Sigmoid colon (tissue), 7 donors: ENCODE measurements around the gene ALOX5. TPM values are rescaled to one million over a fixed set of nuclear protein-coding genes. Genes with fewer than 3 reads are reported as not detected.

Experiments used
- DNase-seq: peaks from one replicate; pipeline ENCODE4 v3.0.0-alpha.2; 2019
- H3K27ac ChIP-seq, 4 donors: fragments of 200-600 bp; sonication (generic); one replicate each; pipeline ENCODE4 v1.5.1; 2016 to 2019; ENCODE audit warnings: mild to moderate bottlenecking in 1 of 4
- H3K27me3 ChIP-seq, 3 donors: fragments of 200-600 bp; sonication (generic); one replicate each; pipeline ENCODE4 v1.5.1; 2019; ENCODE audit warnings: mild to moderate bottlenecking in 1 of 3
- H3K36me3 ChIP-seq, 4 donors: fragments of 200-600 bp; sonication (generic); one replicate each; pipeline ENCODE4 v1.5.1; 2016 to 2019
- H3K4me1 ChIP-seq, 4 donors: fragments of 200-600 bp; sonication (generic); one replicate each; pipeline ENCODE4 v1.5.1; 2017 to 2019
- H3K4me3 ChIP-seq, 4 donors: fragments of 200-600 bp; sonication (generic); one replicate each; pipeline ENCODE4 v1.5.1; 2017 to 2019; ENCODE audit warnings: mild to moderate bottlenecking in 2 of 4, moderate library complexity in 1 of 4
- H3K9me3 ChIP-seq, 4 donors: fragments of 200-600 bp in 3 of 4; sonication (generic) in 3 of 4; one replicate each; pipeline versions ENCODE4 v1.5.1 to v1.6.1; 2013 to 2019
- EP300 ChIP-seq, 4 donors: sonication (generic); formaldehyde crosslinking; IDR thresholded peaks; one replicate each; pipeline ENCODE4 v1.6.1; 2017; ENCODE audit warnings: antibody characterized with exemption in 4 of 4
- POLR2A ChIP-seq, 2 donors: fragments of 450-650 bp; IDR thresholded peaks; one replicate each; pipeline ENCODE4 v1.6.1; 2016; ENCODE audit warnings: antibody characterized with exemption in 2 of 2, mild to moderate bottlenecking in 2 of 2, moderate library complexity in 2 of 2
- POLR2AphosphoS5 ChIP-seq, 4 donors: sonication (generic); formaldehyde crosslinking; IDR thresholded peaks; one replicate each; pipeline ENCODE4 v1.6.1; 2017; ENCODE audit warnings: antibody characterized with exemption in 4 of 4
- WGBS, 2 donors: extraction: QIAGEN DNeasy Blood & Tissue Kit; methylation state at CpG; one replicate each; pipeline ENCODE4 v1.1.7; 2013; 5-methylcytosine and 5-hydroxymethylcytosine counted together
- intact Hi-C: fragments of 100-400 bp; cut with DNase I; formaldehyde crosslinking; loops from one replicate; pipeline ENCODE4 v1.15.1; 2023
- polyA plus RNA-seq, 3 donors: library from polyadenylated mRNA; stranded (reverse); fragments of 200-250 nt; gene quantifications; one replicate each; pipeline ENCODE4 v1.2.3, GENCODE V29; 2013
- total RNA-seq, 4 donors: library from RNA; depleted of rRNA; stranded (reverse); fragments of >200 nt; gene quantifications; one replicate each; pipeline ENCODE4 v1.1.0, GENCODE V29; 2016
- TF ChIP-seq, protein P1 (sequence below), 4 experiments: fragments of 450-650 bp in 3 of 4; fragments of 200-600 bp in 1 of 4; IDR thresholded peaks; one replicate each; pipeline ENCODE4 v1.5.1; 2016 to 2019; ENCODE audit warnings: antibody characterized with exemption in 4 of 4, mild to moderate bottlenecking in 3 of 4, moderate library complexity in 2 of 4
- donor health status: healthy with polysubstance abuse.
- donor health status: Bipolar disorder and iron deficiency.
- donor health status: healthy.

The ALOX5 gene
- total and polyA plus RNA-seq, 7 donors: 7.2 to 31.9 (median 23.2) TPM

DNA sequence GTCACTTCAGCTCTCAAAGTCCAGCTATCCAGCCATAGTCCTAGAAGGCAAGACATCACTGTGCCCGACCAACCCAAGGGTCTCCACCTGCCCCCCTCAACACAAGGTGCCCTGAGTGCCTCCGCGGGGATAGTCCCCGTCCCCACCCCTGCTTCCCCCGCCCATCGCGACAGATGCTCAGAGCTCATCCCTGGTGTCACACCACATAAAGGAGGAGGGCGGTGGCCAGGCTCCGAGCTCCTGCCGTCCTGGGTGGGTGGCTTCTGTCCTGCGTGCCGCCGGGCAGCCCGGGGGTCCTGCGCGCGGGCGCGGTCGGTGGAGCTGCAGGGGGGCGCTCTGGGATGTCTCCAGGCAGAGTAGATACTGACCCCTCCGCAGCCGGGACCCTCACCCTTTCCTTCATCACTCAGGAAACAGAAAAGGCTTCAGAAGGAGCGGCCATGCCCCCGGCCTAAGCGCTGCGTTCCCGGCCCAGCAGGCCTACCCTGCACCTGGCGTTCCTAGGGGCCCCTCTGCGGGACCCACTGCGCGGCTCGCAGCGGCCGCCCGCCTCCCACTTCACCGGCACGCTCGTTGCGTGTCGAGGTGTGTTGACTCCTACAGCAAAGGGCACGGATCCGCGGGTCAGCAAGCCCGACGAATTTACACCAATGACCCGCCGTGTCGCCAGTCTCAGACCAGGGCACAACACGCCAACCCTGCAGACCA lies 53.4 kb downstream of the ALOX5 start:
- intact Hi-C loops: no loop called here
- no peaks in the 10 kb centered on the region for H3K36me3 ChIP-seq
- H3K27me3 ChIP-seq: peaks cover 0 to 30% (median 26%) of the 10 kb centered on the region in 3 donors
- H3K27ac ChIP-seq: no peak overlapping the region
- TF ChIP-seq, protein P1, sequence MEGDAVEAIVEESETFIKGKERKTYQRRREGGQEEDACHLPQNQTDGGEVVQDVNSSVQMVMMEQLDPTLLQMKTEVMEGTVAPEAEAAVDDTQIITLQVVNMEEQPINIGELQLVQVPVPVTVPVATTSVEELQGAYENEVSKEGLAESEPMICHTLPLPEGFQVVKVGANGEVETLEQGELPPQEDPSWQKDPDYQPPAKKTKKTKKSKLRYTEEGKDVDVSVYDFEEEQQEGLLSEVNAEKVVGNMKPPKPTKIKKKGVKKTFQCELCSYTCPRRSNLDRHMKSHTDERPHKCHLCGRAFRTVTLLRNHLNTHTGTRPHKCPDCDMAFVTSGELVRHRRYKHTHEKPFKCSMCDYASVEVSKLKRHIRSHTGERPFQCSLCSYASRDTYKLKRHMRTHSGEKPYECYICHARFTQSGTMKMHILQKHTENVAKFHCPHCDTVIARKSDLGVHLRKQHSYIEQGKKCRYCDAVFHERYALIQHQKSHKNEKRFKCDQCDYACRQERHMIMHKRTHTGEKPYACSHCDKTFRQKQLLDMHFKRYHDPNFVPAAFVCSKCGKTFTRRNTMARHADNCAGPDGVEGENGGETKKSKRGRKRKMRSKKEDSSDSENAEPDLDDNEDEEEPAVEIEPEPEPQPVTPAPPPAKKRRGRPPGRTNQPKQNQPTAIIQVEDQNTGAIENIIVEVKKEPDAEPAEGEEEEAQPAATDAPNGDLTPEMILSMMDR (IDR thresholded peaks at IDR 0.05): no peak
- no peak for TF ChIP-seq POLR2AphosphoS5 (IDR thresholded peaks at IDR 0.05)
- no peak for TF ChIP-seq POLR2A (IDR thresholded peaks at IDR 0.05)
- no peak for TF ChIP-seq EP300 (IDR thresholded peaks at IDR 0.05)
- H3K9me3 ChIP-seq: no peaks in the 10 kb centered on the region
- no peak overlapping the region for H3K4me3 ChIP-seq
- peaks cover 0 to 9% (median 4%) of the 10 kb centered on the region in 4 donors for H3K4me1 ChIP-seq
- 56 to 74% methylated on average over 50 of the region's 50 CpGs for WGBS, 2 donors
- DNase-seq: no peak

DNA sequence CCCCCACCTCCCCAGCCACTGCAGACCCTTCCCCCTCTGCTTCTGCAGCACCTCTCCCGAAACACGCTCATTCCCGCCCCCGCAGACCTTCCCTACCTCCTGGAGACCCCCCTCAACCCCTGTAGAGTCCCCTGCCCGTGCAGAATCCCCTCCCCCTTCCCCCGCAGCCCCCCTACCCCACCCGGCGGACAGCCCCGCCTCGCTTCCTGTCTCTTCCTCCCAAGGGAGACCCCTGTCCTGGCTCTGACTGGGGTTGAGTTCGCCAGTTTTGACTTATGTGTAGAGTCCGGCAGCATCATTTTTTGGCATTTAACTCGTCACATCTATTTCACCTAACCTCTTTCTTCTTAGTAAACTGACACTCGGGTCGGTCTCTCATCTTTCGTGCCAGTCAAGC lies 54.0 kb downstream of the ALOX5 start:
- Histone ChIP-seq H3K4me1 (peaks cover 0 to 9% (median 4%) of the 10 kb centered on the region in 4 donors), H3K27ac (no peak overlapping the region), H3K4me3 (no peak overlapping the region), H3K36me3 (no peaks in the 10 kb centered on the region), H3K9me3 (no peaks in the 10 kb centered on the region), H3K27me3 (peaks cover 0 to 30% (median 26%) of the 10 kb centered on the region in 3 donors)
- intact Hi-C loops: no loop called here
- no peak for TF ChIP-seq POLR2AphosphoS5 (IDR thresholded peaks at IDR 0.05)
- no peak for TF ChIP-seq EP300 (IDR thresholded peaks at IDR 0.05)
- TF ChIP-seq POLR2A (IDR thresholded peaks at IDR 0.05): no peak
- TF ChIP-seq, protein P1 (IDR thresholded peaks at IDR 0.05): no peak
- no peak for DNase-seq
- WGBS, 2 donors: 55 to 69% methylated on average over 16 of the region's 16 CpGs

DNA sequence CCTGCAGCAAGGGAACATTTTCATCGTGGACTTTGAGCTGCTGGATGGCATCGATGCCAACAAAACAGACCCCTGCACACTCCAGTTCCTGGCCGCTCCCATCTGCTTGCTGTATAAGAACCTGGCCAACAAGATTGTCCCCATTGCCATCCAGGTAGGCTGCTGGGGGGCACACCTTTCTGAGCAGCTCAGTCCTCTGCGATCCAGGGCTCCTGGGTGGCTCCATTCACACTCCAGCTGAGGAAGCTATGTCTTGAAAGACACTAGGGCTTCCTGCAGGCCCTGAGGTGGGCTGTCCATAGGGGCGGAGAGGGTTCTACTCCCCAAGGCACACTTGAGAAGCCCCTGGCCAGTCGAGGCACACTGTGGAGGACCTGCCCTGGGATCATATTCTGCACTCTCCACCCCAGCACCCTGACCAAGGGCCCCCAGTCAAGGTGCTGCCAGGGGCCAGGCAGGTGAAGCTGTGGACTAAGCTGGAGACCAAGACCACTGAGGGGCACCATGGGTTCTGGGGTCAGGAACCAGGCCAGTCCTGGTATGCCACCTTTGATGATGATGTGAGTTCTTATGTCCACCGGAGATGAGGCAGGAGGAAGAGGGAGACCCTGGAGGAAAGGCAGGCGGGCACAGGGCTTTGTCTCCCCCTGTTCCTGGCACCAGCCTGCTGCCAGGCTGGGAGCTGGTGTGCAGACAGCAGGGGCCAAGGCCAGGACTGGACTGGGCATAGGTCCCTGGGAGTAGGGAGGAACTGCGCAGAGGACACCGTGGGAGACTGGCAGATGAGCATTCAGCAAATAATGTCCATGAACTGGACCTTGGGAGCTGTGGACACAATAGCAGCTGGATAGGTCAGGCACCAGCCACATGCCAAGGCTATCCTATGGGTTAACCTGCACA lies 54.8 kb downstream of the ALOX5 start:
- intact Hi-C loops: no loop called here
- peaks cover 0 to 9% (median 4%) of the 10 kb centered on the region in 4 donors for H3K4me1 ChIP-seq
- H3K27ac ChIP-seq: no peak overlapping the region
- H3K9me3 ChIP-seq: no peaks in the 10 kb centered on the region
- no peak overlapping the region for H3K4me3 ChIP-seq
- H3K36me3 ChIP-seq: no peaks in the 10 kb centered on the region
- 84 to 89% methylated on average over 10 of the region's 10 CpGs for WGBS, 2 donors
- no peak for TF ChIP-seq POLR2AphosphoS5 (IDR thresholded peaks at IDR 0.05)
- TF ChIP-seq, protein P1 (IDR thresholded peaks at IDR 0.05): no peak
- TF ChIP-seq POLR2A (IDR thresholded peaks at IDR 0.05): no peak
- no peak for TF ChIP-seq EP300 (IDR thresholded peaks at IDR 0.05)
- DNase-seq: no peak
- peaks cover 0 to 30% (median 26%) of the 10 kb centered on the region in 3 donors for H3K27me3 ChIP-seq

DNA sequence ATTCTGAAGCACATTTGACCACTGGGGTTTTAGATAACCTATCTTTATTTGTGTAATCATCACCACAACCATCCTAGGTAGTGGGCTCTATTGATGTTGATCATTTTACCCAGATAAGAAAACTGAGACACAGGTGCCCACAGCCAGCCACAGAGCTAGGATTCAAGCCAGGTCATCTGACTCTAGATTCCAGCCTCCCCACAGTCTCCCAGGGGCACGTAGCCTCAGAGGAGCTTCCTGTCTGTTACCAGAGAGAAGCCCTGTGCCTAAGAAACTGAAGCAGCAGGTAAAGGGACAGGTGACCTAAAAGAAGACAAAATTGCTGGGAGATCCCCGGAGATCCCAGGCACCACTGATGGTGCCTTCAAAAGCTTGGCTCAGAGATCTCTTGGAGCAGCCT lies 55.8 kb downstream of the ALOX5 start:
- Histone ChIP-seq H3K27ac (no peak overlapping the region), H3K4me1 (peaks cover 0 to 9% (median 4%) of the 10 kb centered on the region in 4 donors), H3K27me3 (peaks cover 0 to 30% (median 26%) of the 10 kb centered on the region in 3 donors), H3K36me3 (no peaks in the 10 kb centered on the region), H3K9me3 (no peaks in the 10 kb centered on the region), H3K4me3 (no peak overlapping the region)
- WGBS, 2 donors: 74 to 87% methylated on average over 2 of the region's 2 CpGs
- intact Hi-C loops: no loop called here
- TF ChIP-seq POLR2A (IDR thresholded peaks at IDR 0.05) (no peak), EP300 (IDR thresholded peaks at IDR 0.05) (no peak), POLR2AphosphoS5 (IDR thresholded peaks at IDR 0.05) (no peak)
- TF ChIP-seq, protein P1 (IDR thresholded peaks at IDR 0.05): no peak
- no peak for DNase-seq
